Endothelial cell of umbilical vein (primary cell): ENCODE data around the gene CEP57L1.

Experiments
- EZH2 ChIP-seq: IDR thresholded peaks from 2 replicates; pipeline ENCODE4 v1.6.1; 2012; ENCODE audit warnings: borderline replicate concordance, low read depth, mild to moderate bottlenecking, moderate library complexity, low read length, inconsistent platforms; ENCODE audit not compliant: severe bottlenecking
- TF ChIP-seq, protein P1 (sequence below), 2 donors: IDR thresholded peaks; 1 replicate in 1 of 2; 2 replicates in 1 of 2; pipeline ENCODE4 v1.5.1; 2011; ENCODE audit warnings: low read length in 2 of 2, mild to moderate bottlenecking in 2 of 2, moderate library complexity in 2 of 2, control low read depth in 1 of 2, inconsistent platforms in 1 of 2, low read depth in 1 of 2; ENCODE audit not compliant: insufficient read depth in 1 of 2; ENCODE audit errors: extremely low read depth in 1 of 2
- TF ChIP-seq, protein P2 (sequence below): IDR thresholded peaks from 2 replicates; pipeline ENCODE4 v1.6.1; 2011; ENCODE audit not compliant: insufficient read depth, insufficient read length

GRCh38 chr6:109139109-109139508, 43.8 kb downstream of the CEP57L1 start:
- TF ChIP-seq, protein P1, sequence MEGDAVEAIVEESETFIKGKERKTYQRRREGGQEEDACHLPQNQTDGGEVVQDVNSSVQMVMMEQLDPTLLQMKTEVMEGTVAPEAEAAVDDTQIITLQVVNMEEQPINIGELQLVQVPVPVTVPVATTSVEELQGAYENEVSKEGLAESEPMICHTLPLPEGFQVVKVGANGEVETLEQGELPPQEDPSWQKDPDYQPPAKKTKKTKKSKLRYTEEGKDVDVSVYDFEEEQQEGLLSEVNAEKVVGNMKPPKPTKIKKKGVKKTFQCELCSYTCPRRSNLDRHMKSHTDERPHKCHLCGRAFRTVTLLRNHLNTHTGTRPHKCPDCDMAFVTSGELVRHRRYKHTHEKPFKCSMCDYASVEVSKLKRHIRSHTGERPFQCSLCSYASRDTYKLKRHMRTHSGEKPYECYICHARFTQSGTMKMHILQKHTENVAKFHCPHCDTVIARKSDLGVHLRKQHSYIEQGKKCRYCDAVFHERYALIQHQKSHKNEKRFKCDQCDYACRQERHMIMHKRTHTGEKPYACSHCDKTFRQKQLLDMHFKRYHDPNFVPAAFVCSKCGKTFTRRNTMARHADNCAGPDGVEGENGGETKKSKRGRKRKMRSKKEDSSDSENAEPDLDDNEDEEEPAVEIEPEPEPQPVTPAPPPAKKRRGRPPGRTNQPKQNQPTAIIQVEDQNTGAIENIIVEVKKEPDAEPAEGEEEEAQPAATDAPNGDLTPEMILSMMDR (IDR thresholded peaks at IDR 0.05; ENCODE audit: extremely low read depth in 1 of 2, insufficient read depth in 1 of 2, low read depth in 1 of 2, low read length in 2 of 2), result no peak
- no peak for TF ChIP-seq EZH2
- TF ChIP-seq, protein P2, sequence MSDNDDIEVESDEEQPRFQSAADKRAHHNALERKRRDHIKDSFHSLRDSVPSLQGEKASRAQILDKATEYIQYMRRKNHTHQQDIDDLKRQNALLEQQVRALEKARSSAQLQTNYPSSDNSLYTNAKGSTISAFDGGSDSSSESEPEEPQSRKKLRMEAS, result no peak
